EH (cell line): ENCODE measurements around the gene FUT1.
"Not testable (repeated sequence)": the region's sequence is repeated elsewhere in the genome, so short reads cannot be mapped to it uniquely, and the experiment has no call there.

Source experiments
- DNase-seq: peaks from one replicate; pipeline ENCODE4 v3.0.0-alpha.2; 2015; ENCODE audit warnings: low read depth

Gene FUT1

DNA sequence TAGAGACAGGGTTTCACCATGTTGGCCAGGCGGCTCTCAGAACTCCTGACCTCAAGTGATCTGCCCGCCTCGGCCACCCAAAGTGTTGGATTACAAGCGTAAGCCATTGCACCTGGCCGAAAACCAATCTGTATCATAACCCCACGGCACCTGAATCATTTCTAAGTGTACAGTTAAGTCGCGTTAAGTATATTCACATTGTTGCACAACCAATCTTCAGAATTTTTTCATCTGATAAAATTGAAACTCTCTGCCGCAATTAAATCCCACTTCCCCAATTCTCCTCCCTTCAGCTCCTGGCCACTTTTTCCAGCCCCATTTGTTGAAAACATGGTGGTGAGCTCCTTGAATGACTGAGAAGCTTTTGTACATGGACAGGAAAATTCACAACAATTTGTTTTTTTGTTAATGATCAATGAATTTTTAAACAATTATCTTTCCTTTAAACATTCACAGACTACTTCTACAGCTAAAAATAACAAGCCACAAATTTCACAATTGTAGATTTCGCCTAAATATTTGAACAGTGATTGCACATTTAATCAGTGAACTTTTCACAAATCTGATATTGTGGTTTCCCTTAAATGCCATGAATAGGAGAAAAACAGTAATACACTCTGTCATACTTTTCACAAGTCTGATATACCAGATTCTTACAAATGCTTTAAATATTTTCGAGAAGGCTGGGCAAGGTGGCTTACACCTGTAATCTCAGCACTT, 16.7 kb upstream of the FUT1 start:
- no peak for DNase-seq

DNA sequence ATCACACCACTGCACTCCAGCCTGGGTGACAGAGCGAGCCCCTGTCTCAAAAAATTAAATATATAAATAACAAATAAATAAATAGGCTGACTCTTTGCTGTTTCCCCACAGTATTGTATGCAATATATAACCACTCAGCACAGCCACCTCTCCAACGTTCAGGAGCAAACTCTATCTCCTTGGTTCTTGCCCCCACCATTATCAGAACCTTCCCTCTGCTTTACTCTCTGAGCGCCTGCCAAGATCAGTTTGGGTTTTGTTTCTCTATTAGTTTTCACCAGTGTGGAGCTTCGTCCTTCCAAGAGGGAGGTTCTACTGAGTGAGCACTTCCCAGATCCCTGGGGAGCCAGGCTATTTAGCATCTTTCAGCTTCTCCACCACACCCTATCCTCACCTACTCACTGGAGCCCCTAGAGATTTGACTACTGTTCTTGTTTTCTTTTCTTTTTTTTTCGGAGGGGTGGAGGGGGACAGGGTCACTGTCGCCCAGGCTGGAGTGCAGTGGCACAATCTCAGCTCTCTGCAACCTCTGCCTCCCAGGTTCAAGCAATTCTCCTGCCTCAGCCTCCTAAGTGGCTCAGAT, 15.8 kb upstream of the FUT1 start:
- DNase-seq = not testable (repeated sequence)

DNA sequence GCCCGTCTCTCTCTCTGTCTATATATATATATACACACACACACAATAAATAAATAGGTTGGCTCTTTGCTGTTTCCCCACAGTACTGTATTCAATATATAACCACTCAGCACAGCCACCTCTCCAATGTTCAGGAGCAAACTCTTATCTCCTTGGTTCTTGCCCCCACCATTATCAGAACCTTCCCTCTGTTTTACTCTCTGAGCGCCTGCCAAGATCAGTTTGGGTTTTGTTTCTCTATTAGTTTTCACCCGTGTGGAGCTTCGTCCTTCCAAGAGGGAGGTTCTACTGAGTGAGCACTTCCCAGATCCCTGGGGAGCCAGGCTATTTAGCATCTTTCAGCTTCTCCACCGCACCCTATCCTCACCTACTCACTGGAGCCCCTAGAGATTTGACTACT, 13.4 kb upstream of the FUT1 start:
- DNase-seq = not testable (repeated sequence)

DNA sequence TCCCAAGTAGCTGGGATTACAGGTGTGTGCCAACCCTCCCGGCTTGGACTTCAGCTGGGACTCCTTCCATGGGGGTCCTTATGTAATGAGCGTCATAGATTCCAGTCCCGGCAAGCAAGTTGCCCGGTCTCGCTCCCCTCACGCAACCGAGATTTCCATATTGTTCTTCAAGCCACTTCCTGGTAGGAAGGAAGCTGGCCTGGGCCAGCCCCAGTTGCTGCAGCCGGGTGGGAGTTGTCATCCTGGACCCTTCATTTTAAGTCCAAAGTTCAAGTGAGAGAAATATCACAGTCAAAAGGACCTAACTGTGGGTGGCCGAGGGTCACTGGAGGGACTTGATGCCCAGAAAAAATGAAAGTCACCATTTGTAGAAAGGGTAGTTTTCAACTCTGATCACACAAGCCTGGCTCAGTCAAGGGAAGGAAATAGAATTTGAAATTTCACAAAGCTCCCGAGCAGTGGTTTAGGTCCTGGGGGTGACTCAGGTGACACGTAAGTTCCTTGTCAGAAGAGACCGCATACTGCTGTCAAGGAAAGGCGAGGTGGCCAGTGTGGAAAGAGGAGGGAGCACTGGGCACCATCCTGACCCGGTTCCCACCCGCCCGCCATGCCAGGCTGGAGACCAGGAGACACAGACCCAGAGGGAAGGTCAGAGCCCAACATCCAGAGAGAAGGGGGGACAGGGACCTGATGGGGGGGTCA, 8.2 kb upstream of the FUT1 start:
- DNase-seq = no peak

DNA sequence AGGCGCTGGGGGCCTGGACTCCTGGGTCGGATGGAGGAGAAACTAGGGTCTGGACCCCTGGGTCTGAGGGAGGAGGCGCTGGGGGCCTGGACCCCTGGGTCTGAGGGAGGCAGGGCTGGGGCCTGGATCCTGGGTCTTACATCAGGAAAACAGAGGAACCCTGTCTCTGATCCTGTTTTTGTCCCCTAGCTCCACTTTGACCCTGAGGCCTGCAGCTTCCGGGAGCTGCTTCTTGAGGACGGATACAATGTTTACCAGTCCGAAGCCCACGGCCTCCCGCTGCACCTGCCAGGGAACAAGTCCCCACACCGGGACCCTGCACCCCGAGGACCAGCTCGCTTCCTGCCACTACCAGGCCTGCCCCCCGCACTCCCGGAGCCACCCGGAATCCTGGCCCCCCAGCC, 5.3 kb upstream of the FUT1 start:
- no peak for DNase-seq

DNA sequence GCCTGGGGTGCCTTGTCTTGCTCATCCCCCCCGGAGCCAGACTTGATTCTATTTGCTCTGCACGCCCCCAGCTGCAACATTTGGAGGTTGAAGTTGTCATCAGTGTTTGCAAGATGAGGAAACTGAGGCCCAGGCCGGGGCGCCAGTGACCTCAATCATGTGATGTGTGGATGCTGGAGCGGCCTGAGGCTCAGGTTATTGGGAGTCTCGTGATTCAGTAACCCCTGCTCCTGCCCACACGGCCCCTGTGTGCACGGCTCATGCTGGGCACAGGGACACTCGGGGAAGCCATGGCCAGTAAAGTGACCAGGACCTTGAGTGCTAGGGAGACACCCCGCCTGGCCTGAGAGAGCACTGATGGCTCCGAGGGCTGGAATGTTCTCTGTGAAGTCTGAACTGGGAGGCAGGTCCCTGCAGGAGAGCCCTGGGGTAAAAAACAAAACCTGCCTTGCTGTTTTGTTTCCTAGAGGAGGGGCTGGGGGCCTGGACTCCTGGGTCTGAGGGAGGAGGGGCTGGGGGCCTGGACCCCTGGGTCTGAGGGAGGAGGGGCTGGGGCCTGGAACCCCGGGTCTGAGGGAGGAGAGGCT, 4.7 kb upstream of the FUT1 start:
- no peak for DNase-seq

DNA sequence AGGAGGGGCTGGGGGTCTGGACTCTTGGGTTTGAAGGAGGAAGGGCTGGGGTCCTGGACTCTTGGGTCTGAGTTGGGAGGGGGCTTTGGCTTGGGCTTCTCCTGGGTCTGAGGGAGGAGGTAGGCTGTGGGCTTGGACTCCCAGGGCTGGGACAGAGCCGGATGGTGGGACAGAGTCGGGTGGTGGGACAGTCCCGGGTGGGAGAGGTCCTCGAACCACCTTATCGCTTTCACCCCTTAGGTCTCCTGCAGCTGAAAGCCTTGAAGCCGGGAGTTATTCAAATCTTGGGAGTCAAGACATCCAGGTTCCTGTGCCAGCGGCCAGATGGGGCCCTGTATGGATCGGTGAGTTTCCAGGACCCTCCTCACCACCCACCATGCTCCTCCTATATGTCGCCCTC, 4.2 kb upstream of the FUT1 start:
- DNase-seq = no peak

DNA sequence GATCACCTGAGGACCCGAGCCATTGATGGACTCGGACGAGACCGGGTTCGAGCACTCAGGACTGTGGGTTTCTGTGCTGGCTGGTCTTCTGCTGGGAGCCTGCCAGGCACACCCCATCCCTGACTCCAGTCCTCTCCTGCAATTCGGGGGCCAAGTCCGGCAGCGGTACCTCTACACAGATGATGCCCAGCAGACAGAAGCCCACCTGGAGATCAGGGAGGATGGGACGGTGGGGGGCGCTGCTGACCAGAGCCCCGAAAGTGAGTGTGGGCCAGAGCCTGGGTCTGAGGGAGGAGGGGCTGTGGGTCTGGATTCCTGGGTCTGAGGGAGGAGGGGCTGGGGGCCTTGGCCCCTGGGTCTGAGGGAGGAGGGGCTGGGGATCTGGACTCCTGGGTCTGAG, 3.8 kb upstream of the FUT1 start:
- no peak for DNase-seq

DNA sequence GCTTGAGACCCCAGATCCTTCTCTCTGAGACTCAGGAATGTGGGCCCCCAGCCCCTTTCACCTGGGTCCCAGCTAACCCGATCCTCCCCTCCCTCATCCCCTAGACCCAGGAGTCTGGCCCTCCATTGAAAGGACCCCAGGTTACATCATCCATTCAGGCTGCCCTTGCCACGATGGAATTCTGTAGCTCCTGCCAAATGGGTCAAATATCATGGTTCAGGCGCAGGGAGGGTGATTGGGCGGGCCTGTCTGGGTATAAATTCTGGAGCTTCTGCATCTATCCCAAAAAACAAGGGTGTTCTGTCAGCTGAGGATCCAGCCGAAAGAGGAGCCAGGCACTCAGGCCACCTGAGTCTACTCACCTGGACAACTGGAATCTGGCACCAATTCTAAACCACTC, 3.3 kb upstream of the FUT1 start:
- no peak for DNase-seq

DNA sequence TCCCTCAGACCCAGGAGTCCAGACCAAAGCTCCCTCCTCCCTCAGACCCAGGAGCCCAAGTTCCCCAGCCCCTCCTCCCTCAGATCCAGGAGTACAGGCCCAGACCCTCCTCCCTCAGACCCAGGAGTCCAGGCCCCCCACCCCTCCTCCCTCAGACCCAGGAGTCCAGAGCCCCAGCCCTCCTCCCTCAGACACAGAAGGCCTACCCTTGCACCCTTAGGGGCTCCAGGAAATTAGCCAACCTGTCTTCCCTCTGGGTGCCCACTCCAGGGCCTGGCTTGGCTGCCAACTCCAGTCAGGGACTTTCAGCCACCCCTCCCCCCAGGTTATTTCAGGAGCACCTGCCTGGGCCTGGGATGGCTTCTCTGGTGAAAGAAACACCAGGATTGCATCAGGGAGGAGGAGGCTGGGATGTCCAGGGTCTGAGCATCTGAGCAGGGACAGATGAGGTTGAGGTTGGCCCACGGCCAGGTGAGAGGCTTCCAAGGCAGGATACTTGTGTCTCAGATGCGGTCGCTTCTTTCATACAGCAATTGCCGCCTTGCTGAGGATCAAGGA, 2.7 kb upstream of the FUT1 start, which contains the start of gene FGF21:
Gene FGF21 (plus strand): TSS at position 441 of the 558 bp plus-strand sequence. CDS start 713 bp downstream, outside the sequence.
- DNase-seq = peak; percentile 20

DNA sequence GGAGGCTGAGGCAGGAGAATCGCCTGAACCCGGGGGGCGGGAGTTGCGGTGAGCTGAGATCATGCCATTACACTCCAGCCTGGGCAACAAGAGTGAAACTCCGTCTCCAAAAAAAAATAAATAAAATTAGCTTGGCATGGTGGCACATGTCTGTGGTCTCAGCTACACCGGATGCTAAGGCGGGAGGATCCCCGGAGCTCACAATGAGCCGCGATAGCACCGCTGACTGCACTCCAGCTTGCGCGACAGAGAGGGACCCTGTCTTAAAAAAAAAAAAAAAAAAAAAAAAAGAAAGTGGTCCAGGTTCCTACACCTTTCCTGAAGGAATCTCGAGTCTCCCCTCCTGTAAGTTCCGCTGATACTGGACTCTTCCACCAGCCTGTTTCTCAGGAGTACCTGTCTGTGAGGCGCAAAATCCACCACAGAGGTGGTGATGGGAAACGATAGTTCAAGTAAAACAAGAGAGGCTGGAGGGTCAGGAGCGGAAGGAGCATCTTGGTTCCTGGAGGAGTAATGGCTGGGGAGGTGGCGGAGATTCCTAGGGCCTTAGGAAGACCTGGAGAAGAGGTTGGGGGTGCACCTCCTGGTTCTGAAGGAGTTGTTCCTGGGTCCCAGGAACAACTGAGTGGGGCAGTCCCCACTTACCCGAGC, 471 bp downstream of the FUT1 start:
- DNase-seq = no peak

DNA sequence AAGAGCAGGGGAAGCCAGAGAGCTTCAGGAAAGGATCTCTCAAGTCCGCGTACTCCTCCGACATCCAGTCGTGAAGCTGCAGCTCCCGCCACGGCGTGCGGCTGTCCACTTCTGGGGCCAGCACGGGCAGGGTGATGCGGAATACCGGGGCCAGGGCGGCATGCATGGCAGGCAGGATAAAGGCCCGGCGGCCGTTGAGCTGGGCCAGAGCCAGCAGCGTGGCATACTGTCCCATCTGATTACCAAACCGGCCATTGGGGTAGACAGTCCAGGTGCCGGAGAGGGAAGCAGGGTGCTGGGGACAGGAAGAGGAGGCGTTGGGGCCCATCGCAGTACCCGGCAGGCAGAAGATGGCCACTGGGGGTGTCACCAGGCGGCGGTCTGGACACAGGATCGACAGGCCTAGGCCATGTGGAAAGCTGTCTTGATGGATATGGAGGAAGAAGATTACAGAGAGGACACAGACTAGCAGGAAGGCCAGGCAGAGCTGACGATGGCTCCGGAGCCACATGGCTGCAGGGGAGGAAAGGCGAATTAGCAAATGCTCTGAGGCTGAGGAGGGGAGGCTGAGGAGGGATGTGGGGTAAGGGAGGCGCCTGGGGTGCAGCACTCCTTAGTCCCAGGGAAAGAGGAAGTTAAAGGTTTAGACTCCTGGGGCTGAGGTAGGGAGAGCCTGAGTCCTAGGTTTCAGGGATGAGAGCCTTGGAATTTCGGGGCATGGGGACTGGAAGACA, 1.5 kb downstream of the FUT1 start:
- no peak for DNase-seq

DNA sequence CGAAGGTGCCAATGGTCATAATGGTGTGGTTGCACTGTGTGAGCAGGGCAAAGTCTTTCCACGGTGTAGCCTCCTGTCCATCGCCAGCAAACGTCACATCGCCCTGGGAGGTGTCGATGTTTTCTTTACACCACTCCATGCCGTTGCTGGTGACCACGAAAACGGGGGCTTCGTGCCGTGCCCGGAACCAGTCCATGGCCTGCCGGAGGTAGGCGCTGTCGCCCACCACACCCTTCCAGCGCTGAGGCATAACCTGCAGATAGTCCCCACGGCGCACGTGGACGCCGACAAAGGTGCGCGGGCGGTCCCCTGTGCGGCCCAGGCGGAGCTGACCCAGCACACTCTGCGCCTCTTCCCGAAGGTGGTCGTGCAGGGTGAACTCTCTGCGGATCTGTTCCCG, 2.1 kb downstream of the FUT1 start:
- DNase-seq = no peak

DNA sequence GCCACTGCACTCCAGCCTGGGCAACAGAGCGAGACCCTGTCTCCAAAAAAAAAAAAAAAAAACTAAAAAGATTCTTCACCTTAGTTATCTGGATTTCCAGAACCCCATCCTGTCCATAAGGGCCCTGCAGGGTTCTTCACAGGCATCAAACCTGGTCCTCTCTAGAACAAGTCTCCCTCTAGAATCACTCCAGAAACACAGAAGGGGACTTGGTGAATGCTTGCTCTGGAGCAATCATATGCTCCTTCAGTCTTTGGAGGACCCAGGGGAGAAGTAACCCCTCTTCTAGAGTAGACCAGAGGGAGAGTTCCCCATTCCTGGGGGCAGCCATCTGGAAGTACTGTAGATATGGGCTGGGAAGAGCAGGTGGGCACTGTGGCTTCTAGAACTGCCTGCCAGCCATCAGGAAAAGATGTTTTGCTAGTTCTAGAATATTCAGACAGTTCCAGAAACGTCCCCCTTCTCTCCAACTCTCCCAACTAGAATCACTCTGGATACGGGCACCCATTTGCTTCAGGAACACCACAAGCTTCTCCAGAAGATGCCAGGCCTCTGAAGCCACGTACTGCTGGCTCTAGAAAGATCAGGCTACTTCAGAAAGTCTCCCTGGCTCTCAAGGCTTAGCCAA, 2.8 kb downstream of the FUT1 start:
- DNase-seq = no peak

DNA sequence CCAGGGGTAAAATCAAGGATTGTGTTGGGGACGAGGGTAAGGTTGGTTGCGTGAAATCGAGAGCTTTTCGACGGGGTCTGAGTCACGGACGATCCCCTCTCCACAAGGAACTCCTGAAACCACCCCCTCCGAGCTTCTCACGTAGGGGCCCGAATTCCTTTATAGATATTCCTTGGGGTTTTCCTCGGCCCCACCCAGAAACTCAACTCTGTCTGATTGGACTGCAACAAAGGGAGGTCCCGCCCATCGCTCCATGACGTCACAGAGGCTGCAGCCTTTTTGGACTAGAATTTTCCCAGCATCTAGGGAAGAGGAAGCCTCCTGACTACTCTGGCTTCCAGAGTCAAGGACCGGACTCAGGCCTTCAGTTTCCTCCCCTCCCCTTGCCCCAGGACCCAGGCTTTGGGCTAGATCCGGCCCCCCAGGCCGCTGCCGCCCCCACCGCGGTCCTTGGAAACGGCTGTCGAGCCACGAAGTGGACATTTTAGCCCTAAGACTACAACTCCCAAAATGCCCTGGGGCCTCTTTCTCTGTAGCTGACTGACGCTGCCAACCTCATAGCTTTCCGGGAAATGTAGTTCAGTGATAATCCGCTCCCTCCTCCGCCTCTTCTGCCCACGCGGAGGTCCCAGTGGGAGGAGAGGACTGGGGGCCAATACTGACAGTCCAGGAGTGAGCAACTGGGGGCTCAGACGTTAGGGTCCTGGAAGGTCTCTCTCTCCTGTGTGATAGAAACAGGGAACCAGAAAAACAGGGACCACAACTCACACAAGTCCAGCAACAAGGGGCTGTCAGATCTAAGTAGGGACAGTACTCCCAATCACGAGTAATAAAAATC, 5.5 kb downstream of the FUT1 start, which contains the start of gene IZUMO1:
Gene IZUMO1 (minus strand): TSS at position 172 of the 838 bp plus-strand sequence. CDS start 1,050 bp downstream, outside the sequence.
- DNase-seq = peak; percentile 93

DNA sequence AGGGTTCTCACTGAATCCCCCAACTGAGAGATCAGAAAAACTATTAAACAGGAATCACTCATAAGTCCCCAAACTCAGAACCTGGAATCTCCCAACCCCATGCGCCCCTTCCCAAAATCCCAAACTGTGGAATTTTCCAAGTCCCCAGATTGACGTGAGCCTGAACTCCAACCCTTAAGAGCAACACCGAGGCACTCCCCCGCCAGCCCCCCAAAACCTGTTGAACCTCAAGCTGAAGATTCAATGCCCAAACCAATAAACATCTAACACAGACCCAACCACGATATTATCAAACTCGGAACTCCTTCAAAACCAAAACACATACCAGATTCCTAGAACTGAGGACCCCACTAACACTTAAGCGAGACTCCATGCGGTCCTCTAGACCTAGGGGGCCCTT, 6.3 kb downstream of the FUT1 start:
- no peak for DNase-seq

DNA sequence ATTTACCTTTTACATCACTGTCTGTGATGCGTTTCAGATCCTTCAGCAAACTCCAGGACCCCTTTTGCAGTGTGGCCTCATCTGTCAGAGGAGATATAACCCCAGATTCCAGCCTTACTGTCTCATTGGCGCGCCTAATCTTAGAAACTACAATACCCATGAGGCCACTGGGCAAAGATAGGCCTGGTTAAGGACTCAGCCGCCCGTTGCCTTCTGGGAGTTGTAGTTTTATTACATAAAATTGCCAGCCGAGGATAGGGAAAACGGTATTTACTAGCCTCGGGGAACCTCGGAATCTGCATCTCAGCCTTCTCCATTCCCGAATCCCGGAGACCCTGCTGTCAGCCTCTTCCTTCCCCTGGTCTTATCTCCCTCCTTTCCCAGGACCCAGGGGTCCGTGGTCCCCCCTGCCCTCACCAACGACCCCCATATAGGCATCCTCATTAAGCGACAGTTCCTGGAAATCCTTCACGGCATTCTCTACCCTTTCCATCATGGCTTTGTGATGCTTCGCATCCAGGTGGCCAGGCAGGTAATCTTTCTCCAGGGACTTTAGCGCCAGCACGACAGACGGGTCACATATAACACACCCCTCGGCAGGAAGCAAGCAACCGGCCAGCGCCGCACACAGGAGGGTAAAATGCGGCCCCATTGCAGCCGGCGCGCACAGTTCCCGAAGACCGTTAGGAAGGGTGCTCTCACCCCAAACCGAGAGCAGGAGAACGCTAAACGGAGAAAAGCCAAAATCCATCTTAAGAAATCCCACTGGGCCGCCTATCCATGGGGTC, 7.0 kb downstream of the FUT1 start:
- DNase-seq = peak; percentile 81

DNA sequence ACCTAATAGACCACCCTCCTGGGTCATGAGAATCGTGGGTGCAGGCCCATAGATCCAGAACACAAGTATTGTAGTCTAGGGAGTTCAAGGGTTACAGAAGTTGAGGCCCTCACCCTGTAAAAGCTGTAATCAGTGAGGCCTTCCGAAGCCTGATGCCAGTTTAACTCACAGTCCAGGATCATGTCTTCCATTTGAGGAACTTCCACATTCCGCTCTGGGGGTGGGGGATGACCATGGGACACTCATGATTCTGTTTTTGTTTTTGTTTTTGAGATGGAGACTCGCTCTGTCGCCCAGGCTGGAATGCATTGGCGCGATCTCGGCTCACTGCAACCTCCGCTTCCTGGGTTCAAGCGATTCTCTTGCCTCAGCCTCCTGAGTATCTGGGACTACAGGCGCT, 10.3 kb downstream of the FUT1 start:
- no peak for DNase-seq
